Dermis microvascular lymphatic vessel endothelial cell (primary cell): ENCODE data around the gene CCDC47. TPM values are rescaled to one million over a fixed set of nuclear protein-coding genes. Genes with fewer than 3 reads are reported as not detected.
"Not testable (repeated sequence)": the region's sequence is repeated elsewhere in the genome, so short reads cannot be mapped to it uniquely, and the experiment has no call there.

Source experiments
- DNase-seq, 2 donors: peaks; one replicate each; pipeline versions ENCODE4 v3.0.0 to v3.0.0-alpha.2; 2010; ENCODE audit warnings: low read depth in 2 of 2
- total RNA-seq: library from RNA; depleted of rRNA; stranded (reverse); fragments of >200 nt; gene quantifications from 2 replicates; pipeline ENCODE4 v1.2.1, GENCODE V29; 2014

The CCDC47 gene
- total RNA-seq, 1 donor from 2014 or later = 65.2 TPM

- no peak for DNase-seq
These were observed 37.7 kb downstream of the CCDC47 start for GRCh38 chr17:63735691-63736090.

- no peak for DNase-seq
These were observed 51.0 kb downstream of the CCDC47 start for GRCh38 chr17:63722403-63722802.

DNA sequence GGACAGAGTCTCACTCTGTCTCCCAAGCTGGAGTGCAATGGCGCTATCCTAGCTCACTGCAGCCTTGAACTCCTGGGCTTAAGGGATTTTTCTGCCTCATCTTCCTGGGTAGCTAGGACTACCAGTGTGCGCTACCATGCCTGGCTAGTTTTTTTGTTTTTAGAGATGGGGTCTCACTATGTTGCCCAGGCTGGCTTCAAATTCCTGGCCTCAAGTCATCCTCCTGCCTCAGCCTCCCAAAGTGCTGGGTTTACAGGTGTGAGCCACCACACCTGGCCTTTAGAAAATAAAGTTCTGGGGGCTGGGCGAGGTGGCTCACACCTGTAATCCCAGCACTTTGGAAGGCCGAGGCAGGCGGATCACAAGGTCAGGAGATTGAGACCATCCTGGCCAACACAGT is 53.2 kb downstream of the CCDC47 start:
- DNase-seq = not testable (repeated sequence)

DNA sequence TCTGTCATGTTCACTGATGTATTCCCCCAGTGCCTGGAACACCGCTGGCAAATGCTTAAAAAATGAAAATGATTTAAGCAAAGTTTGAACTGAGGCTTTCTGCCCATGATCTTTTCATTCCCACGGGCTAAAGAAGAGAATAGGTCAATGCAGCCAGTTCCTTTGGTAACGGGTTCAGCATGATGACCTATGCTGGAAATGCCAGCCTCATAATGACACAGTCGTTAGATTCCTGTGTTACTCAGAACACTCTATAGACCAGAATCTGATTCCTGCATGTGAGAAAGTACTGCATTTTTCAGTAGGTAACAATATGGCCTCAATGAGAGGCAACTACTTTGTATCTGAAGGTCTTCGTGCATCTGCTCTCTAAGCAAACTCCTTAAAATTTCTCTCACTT is 54.4 kb downstream of the CCDC47 start:
- peak; percentile 64 to 85 for DNase-seq

GRCh38 chr17:63716426-63716825 is 57.0 kb downstream of the CCDC47 start:
- peak; percentile 79 to 93 for DNase-seq

DNA sequence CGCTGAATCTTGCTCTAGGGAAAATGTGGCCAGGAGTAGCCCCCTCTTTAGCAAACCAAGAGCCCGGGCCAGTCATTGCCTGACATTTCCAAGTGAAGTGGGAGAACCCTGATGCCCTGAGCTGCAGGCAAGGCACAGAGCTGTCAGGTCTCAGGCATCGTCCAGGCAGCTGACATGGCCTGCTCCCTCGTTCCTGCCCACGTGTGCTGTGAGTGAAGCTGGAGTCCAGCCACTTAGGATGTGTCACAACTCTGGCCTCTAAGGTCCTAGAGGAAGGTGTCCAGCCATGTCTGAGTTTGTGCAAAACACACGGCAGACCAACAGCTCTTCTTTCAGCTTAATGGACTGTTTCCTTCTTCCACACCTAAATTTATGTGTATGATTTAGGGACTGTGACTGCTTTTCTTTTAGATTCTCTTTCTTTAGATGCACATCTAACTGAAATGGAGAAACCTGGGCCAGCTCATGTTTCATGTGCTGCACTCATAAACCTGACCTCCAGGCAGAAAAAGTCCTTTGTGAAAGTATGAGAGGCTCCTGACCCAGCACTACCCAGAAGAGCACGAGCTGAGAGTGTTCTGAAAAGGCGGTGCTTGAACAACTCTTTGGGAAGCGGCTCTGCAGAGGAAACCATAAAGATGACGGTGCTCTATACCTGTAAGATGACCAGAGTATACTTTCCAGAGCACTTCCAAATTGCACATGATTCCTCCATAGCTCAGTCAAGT is 58.7 kb downstream of the CCDC47 start:
- DNase-seq = peak; percentile 43 to 56

- no peak for DNase-seq
These were observed 64.3 kb downstream of the CCDC47 start for GRCh38 chr17:63709110-63709509.

GRCh38 chr17:63707151-63707550 is 66.2 kb downstream of the CCDC47 start:
- no peak for DNase-seq

DNA sequence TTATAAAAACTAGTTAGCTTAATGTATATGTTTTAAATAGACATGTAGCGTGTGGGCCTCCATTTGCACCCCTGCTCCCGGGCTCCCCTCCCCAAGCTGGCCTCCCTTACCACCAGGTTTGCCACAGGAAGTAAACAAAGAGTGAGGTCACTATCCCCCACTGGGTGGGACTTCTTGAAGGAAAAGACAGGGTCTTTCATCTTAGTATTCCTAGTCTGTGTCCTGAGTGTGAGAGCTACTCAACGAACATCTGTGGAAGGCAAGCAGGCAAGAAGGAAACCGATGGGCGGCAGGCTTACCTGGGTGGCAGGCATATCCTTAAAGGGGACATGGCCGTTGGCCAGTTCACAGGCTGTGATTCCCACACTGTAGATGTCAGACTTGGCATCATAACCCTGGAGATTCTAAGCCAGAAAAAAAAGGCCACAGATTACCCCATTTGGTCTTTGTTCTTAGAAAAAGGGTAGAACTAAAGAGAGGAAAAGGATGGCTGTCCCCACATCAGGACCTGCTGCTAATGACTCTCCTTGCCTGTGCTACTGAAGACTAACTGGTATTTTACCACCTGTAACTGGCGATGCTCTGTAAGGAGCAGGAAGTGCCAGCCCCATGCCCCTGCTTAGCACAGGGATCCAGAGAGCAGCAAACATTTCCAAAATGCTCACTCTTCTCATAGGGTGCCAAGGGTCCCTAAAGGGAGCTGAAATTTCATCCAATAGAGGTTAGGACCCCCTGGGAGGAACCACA is 66.9 kb downstream of the CCDC47 start:
- DNase-seq = no peak

- DNase-seq = no peak
These were observed 67.7 kb downstream of the CCDC47 start for GRCh38 chr17:63705657-63706056.

GRCh38 chr17:63704836-63705235 is 68.6 kb downstream of the CCDC47 start:
- no peak for DNase-seq

DNA sequence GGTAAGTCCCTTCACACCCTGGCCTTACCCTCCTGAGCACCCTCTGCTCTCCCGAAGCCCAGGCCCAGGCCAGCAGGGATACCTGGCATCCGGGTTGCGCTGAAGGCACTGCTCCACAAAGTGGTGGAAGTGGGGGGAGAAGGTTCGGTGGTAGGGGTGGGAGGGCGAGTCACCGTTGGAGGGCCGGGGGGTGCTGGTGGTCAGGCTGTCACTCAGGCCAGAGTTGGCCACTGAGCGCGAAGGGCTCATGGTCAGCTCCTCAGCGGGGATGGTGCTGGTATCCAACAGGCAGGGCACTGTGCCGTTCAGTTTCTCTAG is 69.2 kb downstream of the CCDC47 start:
- DNase-seq = no peak

- DNase-seq = no peak
These were observed 69.7 kb downstream of the CCDC47 start for GRCh38 chr17:63703556-63704258.

- DNase-seq = no peak
These were observed 70.4 kb downstream of the CCDC47 start for GRCh38 chr17:63703029-63703428.

GRCh38 chr17:63702721-63703015 is 70.7 kb downstream of the CCDC47 start:
- no peak for DNase-seq

GRCh38 chr17:63701868-63702720 is 71.3 kb downstream of the CCDC47 start:
- DNase-seq = no peak

GRCh38 chr17:63701456-63701820 is 72.0 kb downstream of the CCDC47 start:
- no peak for DNase-seq

GRCh38 chr17:63700528-63701455 is 72.6 kb downstream of the CCDC47 start:
- DNase-seq = peak in 1 of 2 donors; percentile 74

- DNase-seq = peak in 1 of 2 donors; percentile 71
These were observed 73.5 kb downstream of the CCDC47 start, which contains the start of gene LIMD2 for GRCh38 chr17:63699638-63700527. Gene LIMD2, minus strand, starts transcription at chr17:63700125. Its CDS starts 827 bp downstream, at chr17:63699298.
